CD14-positive monocyte (primary cell): Measurements from ENCODE around the gene KRTAP10-1. TPM values are rescaled to one million over a fixed set of nuclear protein-coding genes. Genes with fewer than 3 reads are reported as not detected.

Source experiments
- DNase-seq, 3 donors: peaks; one replicate each; pipeline ENCODE4 v3.0.0-alpha.2; 2011 to 2022
- H2AFZ ChIP-seq: 2 replicates; pipeline ENCODE4 v1.6.0; 2012; ENCODE audit warnings: mild to moderate bottlenecking, low read depth, low read length, inconsistent platforms; ENCODE audit not compliant: insufficient read depth, poor library complexity, severe bottlenecking
- H3K27ac ChIP-seq, 2 donors: 1 replicate in 1 of 2; 2 replicates in 1 of 2; pipeline ENCODE4 v1.5.1; 2012 to 2013; ENCODE audit warnings: low read length in 2 of 2, control low read depth in 1 of 2, inconsistent platforms in 1 of 2, low read depth in 1 of 2, mild to moderate bottlenecking in 1 of 2
- H3K27me3 ChIP-seq, 2 donors: one replicate each; pipeline versions ENCODE4 v1.6.0 to v1.6.1; 2011 to 2013; ENCODE audit warnings: low read length in 2 of 2; ENCODE audit not compliant: control insufficient read depth in 2 of 2, insufficient read depth in 2 of 2
- H3K36me3 ChIP-seq, 2 donors: replicated peaks in 1 of 2; 1 replicate in 1 of 2; 2 replicates in 1 of 2; pipeline versions ENCODE4 v1.5.1 to v1.6.1; 2012 to 2013; ENCODE audit warnings: low read length in 2 of 2, control low read depth in 1 of 2, inconsistent platforms in 1 of 2, mild to moderate bottlenecking in 1 of 2; ENCODE audit not compliant: insufficient read depth in 2 of 2, control insufficient read depth in 1 of 2
- H3K4me1 ChIP-seq, 2 donors: 1 replicate in 1 of 2; 2 replicates in 1 of 2; pipeline versions ENCODE4 v1.5.1 to v1.6.1; 2012 to 2013; ENCODE audit warnings: low read length in 2 of 2, control low read depth in 1 of 2, inconsistent platforms in 1 of 2, mild to moderate bottlenecking in 1 of 2, moderate library complexity in 1 of 2; ENCODE audit not compliant: insufficient read depth in 2 of 2, control insufficient read depth in 1 of 2
- H3K4me2 ChIP-seq: replicated peaks from 2 replicates; pipeline ENCODE3; 2012; ENCODE audit warnings: low read length, moderate library complexity, mild to moderate bottlenecking; ENCODE audit not compliant: poor library complexity, severe bottlenecking; ENCODE audit errors: extremely low read depth
- H3K4me3 ChIP-seq, 3 experiments: fragments of 200-600 bp in 1 of 3; sonication (generic) in 1 of 3; replicated peaks in 1 of 3; 1 replicate in 2 of 3; 2 replicates in 1 of 3; pipeline ENCODE4 v1.5.1; 2011 to 2013; ENCODE audit warnings: low read length in 3 of 3, mild to moderate bottlenecking in 3 of 3, control low read depth in 2 of 3, low read depth in 2 of 3, inconsistent platforms in 1 of 3, moderate library complexity in 1 of 3
- H3K79me2 ChIP-seq: 2 replicates; pipeline ENCODE4 v1.6.0; 2012; ENCODE audit warnings: mild to moderate bottlenecking, control low read depth, inconsistent platforms, low read length, moderate library complexity; ENCODE audit not compliant: insufficient read depth
- H3K9ac ChIP-seq: 2 replicates; pipeline ENCODE4 v1.6.0; 2017; ENCODE audit warnings: low read length, mild to moderate bottlenecking; ENCODE audit not compliant: insufficient read depth, poor library complexity, severe bottlenecking
- H3K9me3 ChIP-seq, 2 donors: replicated peaks in 1 of 2; 1 replicate in 1 of 2; 2 replicates in 1 of 2; pipeline versions ENCODE4 v1.5.1 to v1.6.1; 2012 to 2013; ENCODE audit warnings: low read length in 2 of 2, control low read depth in 1 of 2; ENCODE audit not compliant: control insufficient read depth in 1 of 2, insufficient read depth in 1 of 2
- H4K20me1 ChIP-seq: 2 replicates; pipeline ENCODE4 v1.6.0; 2012; ENCODE audit warnings: mild to moderate bottlenecking, low read length, control low read depth, moderate library complexity; ENCODE audit not compliant: insufficient read depth
- H3K27ac Mint-ChIP-seq, 7 donors: one replicate each; pipeline ENCODE4 v1.8.0; 2020; ENCODE audit warnings: mild to moderate bottlenecking in 7 of 7, mixed read lengths in 7 of 7, moderate library complexity in 6 of 7, inconsistent platforms in 2 of 7
- H3K27me3 Mint-ChIP-seq, 3 donors: one replicate each; pipeline ENCODE4 v1.8.0; 2021 to 2022; ENCODE audit warnings: low read depth in 3 of 3, mild to moderate bottlenecking in 3 of 3, mixed read lengths in 3 of 3, moderate library complexity in 3 of 3, inconsistent platforms in 1 of 3
- H3K36me3 Mint-ChIP-seq, 2 donors: one replicate each; pipeline ENCODE4 v1.8.0; 2020; ENCODE audit warnings: mixed read lengths in 2 of 2, inconsistent platforms in 1 of 2, mild to moderate bottlenecking in 1 of 2
- H3K4me1 Mint-ChIP-seq: one replicate; pipeline ENCODE4 v1.8.0; 2020; ENCODE audit warnings: mild to moderate bottlenecking, mixed read lengths
- H3K4me3 Mint-ChIP-seq, 2 donors: one replicate each; pipeline ENCODE4 v1.8.0; 2020; ENCODE audit warnings: mild to moderate bottlenecking in 2 of 2, mixed read lengths in 2 of 2, moderate library complexity in 1 of 2
- H3K9me3 Mint-ChIP-seq, 7 donors: one replicate each; pipeline ENCODE4 v1.8.0; 2020 to 2022; ENCODE audit warnings: mixed read lengths in 7 of 7, mild to moderate bottlenecking in 6 of 7, moderate library complexity in 6 of 7, inconsistent platforms in 2 of 7
- WGBS: methylation state at CpG from one replicate; pipeline ENCODE4 v1.1.5; 2013; ENCODE audit warnings: missing lambda C conversion rate; ENCODE audit not compliant: insufficient coverage; 5-methylcytosine and 5-hydroxymethylcytosine counted together
- intact Hi-C, 2 donors: fragments of 100-400 bp; cut with micrococcal nuclease; formaldehyde crosslinking; loops; one replicate each; pipeline versions ENCODE4 v1.15.0 to v1.15.1; 2023
- polyA plus RNA-seq, 3 donors: library from polyadenylated mRNA; depleted of rRNA in 1 of 3; unstranded in 2 of 3; stranded (reverse) in 1 of 3; fragments of 300-500 nt in 2 of 3; fragments of >200 nt in 1 of 3; fragmentation: Illumina TruSeq in 2 of 3; gene quantifications; 1 replicate in 2 of 3; 2 replicates in 1 of 3; pipeline ENCODE4 v1.2.3, GENCODE V29; 2012 to 2021
- TF ChIP-seq, protein P1 (sequence below): fragments of 200-600 bp; IDR thresholded peaks from one replicate; pipeline ENCODE4 v1.8.0; 2022; ENCODE audit warnings: antibody characterized with exemption, mild to moderate bottlenecking

KRTAP10-1 gene
- polyA plus RNA-seq, 3 donors = not detected

DNA sequence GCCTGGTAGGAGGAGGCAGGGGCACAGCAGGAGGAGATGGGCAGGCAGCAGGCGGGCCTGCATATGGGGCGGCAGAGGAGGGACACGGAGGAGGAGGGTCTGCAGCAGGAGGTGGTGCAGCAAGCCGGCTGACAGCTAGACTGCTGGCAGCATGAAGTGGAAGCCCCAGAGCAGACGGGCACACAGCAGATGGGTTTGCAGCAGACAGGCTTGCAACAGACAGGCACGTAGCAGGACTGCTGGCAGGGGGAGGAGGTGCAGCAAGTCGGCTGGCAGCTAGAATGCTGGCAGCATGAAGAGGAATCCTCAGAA lies 39.8 kb upstream of the KRTAP10-1 start:
- no peaks in the 10 kb centered on the region for H4K20me1 ChIP-seq
- peaks cover 0 to 7% of the 10 kb centered on the region in 2 donors for H3K27me3 ChIP-seq
- DNase-seq = no peak
- TF ChIP-seq, protein P1, sequence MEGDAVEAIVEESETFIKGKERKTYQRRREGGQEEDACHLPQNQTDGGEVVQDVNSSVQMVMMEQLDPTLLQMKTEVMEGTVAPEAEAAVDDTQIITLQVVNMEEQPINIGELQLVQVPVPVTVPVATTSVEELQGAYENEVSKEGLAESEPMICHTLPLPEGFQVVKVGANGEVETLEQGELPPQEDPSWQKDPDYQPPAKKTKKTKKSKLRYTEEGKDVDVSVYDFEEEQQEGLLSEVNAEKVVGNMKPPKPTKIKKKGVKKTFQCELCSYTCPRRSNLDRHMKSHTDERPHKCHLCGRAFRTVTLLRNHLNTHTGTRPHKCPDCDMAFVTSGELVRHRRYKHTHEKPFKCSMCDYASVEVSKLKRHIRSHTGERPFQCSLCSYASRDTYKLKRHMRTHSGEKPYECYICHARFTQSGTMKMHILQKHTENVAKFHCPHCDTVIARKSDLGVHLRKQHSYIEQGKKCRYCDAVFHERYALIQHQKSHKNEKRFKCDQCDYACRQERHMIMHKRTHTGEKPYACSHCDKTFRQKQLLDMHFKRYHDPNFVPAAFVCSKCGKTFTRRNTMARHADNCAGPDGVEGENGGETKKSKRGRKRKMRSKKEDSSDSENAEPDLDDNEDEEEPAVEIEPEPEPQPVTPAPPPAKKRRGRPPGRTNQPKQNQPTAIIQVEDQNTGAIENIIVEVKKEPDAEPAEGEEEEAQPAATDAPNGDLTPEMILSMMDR = no peak
- H3K27ac Mint-ChIP-seq = peak overlapping the region in 2 of 7 donors; percentile 20 to 48
- 69% methylated on average over 7 of the region's 7 CpGs for WGBS
- H3K27me3 Mint-ChIP-seq = peaks cover 10 to 34% (median 11%) of the 10 kb centered on the region in 3 donors
- H3K4me3 Mint-ChIP-seq = peak overlapping the region in 1 of 2 donors; percentile 26
- intact Hi-C loops = no loop called here
- H3K79me2 ChIP-seq = no peaks in the 10 kb centered on the region
- no peaks in the 10 kb centered on the region for H3K4me1 ChIP-seq
- H3K4me1 Mint-ChIP-seq = no peaks in the 10 kb centered on the region
- H3K36me3 Mint-ChIP-seq = no peaks in the 10 kb centered on the region
- peaks cover 21 to 63% (median 50%) of the 10 kb centered on the region in 7 donors for H3K9me3 Mint-ChIP-seq
- peaks cover 11 to 44% of the 10 kb centered on the region in 2 donors for H3K9me3 ChIP-seq
- no peak overlapping the region for H3K4me2 ChIP-seq
- no peak overlapping the region for H2AFZ ChIP-seq
- no peaks in the 10 kb centered on the region for H3K36me3 ChIP-seq
- H3K4me3 ChIP-seq = no peak overlapping the region
- no peak overlapping the region for H3K9ac ChIP-seq
- H3K27ac ChIP-seq = no peak overlapping the region

DNA sequence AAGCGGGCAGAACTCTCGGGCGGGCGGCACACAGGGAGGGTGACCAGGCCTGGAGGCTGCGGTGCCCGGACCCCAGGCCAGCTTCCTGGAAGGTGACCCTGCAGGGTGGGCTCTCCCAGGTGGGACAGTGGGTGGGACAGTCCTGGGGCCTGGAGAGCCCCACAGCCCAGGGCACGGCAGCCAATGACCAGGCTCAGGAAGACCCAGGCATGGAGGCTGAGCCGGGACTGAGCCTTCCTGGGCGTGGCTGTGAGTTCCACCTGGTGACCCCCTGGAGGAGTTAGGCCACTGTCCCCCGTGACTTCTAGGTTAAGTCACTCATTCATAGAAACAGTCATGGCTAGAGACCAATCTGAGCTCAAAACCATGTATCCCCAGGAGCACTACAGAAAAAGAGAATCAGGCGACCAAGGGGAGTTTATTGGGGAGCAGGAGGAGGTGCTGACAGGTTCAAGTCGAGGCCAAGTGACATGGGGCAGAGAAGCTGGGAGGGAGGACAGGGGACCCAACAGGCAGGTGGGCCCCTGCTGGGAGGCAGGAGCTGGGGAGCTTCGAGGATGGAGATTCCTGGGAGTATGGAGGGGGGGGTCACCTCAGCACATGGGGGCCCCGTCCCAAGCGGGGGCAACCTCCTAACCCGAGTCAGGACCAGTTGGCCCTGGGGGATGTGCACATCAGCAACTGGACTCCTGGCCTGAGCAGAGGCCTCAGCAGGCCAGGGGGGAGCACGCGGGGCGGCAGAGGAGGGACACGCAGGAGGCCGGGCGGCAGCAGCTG lies 39.2 kb upstream of the KRTAP10-1 start:
- Histone ChIP-seq H4K20me1 (no peaks in the 10 kb centered on the region), H3K4me1 (no peaks in the 10 kb centered on the region), H3K9me3 (peaks cover 11 to 44% of the 10 kb centered on the region in 2 donors), H3K4me3 (no peak overlapping the region), H3K4me2 (no peak overlapping the region), H3K27ac (no peak overlapping the region), H3K36me3 (no peaks in the 10 kb centered on the region), H3K9ac (no peak overlapping the region), H3K27me3 (peaks cover 0 to 4% of the 10 kb centered on the region in 2 donors), H2AFZ (no peak overlapping the region), H3K79me2 (no peaks in the 10 kb centered on the region)
- intact Hi-C loops = no loop called here
- no peaks in the 10 kb centered on the region for H3K36me3 Mint-ChIP-seq
- TF ChIP-seq, protein P1 = no peak
- H3K4me3 Mint-ChIP-seq = no peak overlapping the region
- WGBS = 66% methylated on average over 8 of the region's 22 CpGs
- DNase-seq = no peak
- H3K4me1 Mint-ChIP-seq = no peaks in the 10 kb centered on the region
- H3K27ac Mint-ChIP-seq = no peak overlapping the region
- H3K27me3 Mint-ChIP-seq = peaks cover 10 to 39% (median 16%) of the 10 kb centered on the region in 3 donors
- H3K9me3 Mint-ChIP-seq = peaks cover 21 to 64% (median 50%) of the 10 kb centered on the region in 7 donors
